8988T (cell line): Measurements from ENCODE around the gene ERC2.

Experiments used
- DNase-seq: peaks from one replicate; pipeline ENCODE4 v3.0.0; 2011

The ERC2 gene

GRCh38 chr3:55480911-55481743, 987.1 kb downstream of the ERC2 start:
- no peak for DNase-seq

- no peak for DNase-seq
Measured at GRCh38 chr3:55477306-55478303, 990.7 kb downstream of the ERC2 start.

GRCh38 chr3:55476515-55476914, 991.8 kb downstream of the ERC2 start:
- DNase-seq = no peak

- no peak for DNase-seq
Measured at GRCh38 chr3:55474213-55474632, 994.0 kb downstream of the ERC2 start.

- DNase-seq = no peak
Measured at GRCh38 chr3:55473788-55474187, 994.5 kb downstream of the ERC2 start.

GRCh38 chr3:55471522-55472280, 996.6 kb downstream of the ERC2 start:
- DNase-seq = no peak

- DNase-seq = no peak
Measured at GRCh38 chr3:55471084-55471483, 997.2 kb downstream of the ERC2 start.

- DNase-seq = no peak
Measured at GRCh38 chr3:55469957-55470526, 998.2 kb downstream of the ERC2 start.

GRCh38 chr3:55468251-55468650, 1000.0 kb downstream of the ERC2 start:
- no peak for DNase-seq

- no peak for DNase-seq
Measured at GRCh38 chr3:55467099-55467498, 1001.2 kb downstream of the ERC2 start.

- DNase-seq = no peak
Measured at GRCh38 chr3:55466526-55466925, 1001.7 kb downstream of the ERC2 start.

GRCh38 chr3:55461896-55462295, 1006.4 kb downstream of the ERC2 start:
- no peak for DNase-seq

GRCh38 chr3:55459838-55460237, 1008.4 kb downstream of the ERC2 start:
- no peak for DNase-seq
